ENCODE measurements around the gene SLC6A18. TPM values are rescaled to one million over a fixed set of nuclear protein-coding genes. Genes with fewer than 3 reads are reported as not detected.
"Not testable (repeated sequence)": the region's sequence is repeated elsewhere in the genome, so short reads cannot be mapped to it uniquely, and the experiment has no call there.

SLC6A18 gene
- total RNA-seq, 1 donor from 2014 or later: not detected

DNA sequence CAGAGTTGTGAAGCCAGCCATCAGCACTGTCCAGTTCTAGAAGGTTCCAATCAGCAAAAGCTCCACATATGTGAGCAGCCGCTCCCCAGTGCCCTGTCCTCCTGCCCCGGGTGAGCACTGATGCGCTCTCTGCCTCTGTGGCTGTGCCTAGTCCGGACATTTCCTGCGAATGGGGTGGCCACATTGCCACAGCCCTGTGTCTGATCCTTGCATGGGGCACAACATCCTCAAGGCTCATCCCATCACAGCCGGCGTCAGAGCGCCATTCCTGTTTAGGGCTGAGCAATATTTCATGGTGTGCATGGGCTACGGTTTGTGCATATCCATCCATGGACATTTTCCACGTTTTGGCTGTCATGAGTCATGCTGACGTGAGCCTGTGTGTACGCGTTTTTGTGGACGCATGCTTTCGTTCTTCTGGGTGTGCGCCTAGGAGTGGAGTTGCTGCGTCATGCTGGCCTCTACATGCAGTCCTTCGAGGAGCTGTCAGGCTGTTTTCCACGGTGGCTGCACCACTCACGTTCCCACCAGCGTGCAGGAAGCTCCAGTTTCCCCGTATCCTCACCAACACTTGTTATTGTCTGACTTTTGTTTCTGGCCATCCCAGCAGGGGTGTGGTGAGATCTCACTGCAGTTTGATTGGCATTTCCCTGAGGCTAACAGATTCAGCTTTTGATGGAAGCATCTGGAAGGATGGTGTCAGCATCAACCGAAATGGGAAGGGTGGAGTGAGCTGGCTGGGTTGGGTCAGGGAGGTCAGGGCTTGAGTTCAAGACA is 9.7 kb upstream of the SLC6A18 start:
- intact Hi-C loops (cut with micrococcal nuclease): no loop called here

DNA sequence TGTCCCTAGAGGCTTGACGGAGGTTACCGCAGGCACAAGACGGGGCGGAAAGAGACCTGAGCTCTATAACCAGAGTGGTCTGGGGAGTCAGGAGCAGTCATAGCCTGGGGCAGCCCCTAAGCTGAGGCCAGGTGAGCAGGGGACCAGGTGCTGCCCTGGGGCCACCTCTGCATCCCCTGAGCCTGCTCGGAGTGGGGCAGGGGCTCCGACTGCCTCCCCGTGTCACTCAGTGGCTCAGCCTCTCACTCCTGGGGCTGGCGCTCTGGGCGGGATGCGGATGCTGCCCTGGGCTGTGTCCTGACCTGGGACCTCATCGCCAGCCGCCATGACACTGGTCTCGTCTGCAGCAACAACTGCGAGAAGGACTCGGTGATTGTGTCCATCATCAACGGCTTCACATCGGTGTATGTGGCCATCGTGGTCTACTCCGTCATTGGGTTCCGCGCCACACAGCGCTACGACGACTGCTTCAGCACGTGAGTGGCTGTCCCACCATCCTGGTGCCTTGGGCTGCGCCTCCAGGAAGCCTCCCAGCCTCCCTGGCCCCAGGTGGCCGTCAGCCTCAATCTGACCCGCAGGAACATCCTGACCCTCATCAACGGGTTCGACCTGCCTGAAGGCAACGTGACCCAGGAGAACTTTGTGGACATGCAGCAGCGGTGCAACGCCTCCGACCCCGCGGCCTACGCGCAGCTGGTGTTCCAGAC is 8.8 kb upstream of the SLC6A18 start:
- intact Hi-C loops (cut with micrococcal nuclease): no loop called here

DNA sequence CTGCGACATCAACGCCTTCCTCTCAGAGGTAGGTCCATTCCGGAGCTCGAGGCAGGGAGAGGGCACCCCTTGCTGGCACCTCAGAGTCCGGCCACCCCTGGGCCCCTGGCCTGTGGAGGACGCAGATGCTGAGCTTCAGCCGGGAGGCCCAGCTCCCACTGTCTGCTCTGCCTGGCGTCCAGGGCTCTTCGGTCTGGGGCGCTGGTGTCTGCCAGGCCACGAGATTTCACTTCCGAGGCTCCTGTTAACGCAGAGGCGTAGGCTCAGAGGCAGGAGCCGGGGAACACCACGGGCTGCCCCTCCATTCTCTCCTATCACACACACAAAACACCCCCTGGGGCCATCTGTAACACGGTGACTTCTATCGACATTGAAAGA is 8.3 kb upstream of the SLC6A18 start:
- intact Hi-C loops (cut with micrococcal nuclease): no loop called here

DNA sequence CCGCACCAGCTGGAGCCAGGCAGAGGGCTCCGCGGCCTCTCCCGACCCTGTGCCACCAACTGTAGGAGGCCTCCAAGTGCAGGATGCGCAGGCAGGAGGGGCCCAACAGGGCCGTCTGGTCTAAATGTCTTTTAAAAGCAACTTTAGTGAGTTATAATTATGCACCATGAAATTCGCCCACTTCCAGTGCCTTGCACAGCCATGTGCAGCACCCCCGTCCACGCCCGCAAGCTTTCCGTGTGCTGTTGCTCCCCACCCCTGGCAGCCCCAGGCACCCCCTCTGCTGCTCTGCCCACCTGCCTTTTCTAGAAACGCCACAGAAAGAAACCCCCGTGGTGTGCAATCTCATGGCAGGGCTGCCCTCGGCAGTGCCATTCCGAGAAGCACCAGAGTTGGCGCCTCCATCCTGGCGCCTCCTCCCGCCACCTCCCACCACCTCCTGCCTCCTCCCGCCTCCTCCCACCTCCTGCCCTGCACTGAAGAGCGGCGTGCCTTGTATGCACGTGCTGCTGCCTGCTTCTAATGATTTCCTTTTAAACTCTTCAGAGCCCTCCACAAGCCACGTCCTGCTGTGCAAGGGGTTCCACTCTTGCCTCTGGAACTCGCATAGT is 7.5 kb upstream of the SLC6A18 start:
- intact Hi-C loops (cut with micrococcal nuclease): no loop called here

DNA sequence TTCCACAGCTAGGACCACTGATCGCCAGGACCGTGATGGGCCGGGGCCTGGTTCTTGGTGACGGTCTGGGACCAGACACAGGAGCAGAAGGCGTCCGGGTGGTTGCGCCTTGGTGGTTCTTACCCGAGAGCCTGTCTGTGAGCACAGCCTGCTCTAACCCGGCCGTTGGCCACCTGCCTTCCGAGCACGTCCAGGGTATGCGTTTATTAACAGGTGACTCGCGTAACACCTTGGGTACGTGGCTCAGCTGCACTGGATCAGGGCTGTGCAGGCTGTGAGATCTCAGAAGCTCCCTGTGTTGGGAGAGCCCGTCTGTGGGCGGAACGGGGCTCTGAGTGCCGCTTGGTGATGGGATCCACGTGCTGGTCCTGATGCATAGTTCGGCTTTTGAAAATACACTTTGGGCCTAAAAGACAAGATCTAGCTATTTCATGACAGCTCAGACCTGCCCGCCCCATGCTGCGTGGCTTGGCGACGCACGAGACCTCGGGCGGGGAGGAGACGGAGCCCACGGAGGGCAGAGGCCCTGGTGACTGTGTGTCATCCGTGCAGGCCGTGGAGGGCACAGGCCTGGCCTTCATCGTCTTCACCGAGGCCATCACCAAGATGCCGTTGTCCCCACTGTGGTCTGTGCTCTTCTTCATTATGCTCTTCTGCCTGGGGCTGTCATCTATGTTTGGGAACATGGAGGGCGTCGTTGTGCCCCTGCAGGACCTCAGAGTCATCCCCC is 6.7 kb upstream of the SLC6A18 start:
- intact Hi-C loops (cut with micrococcal nuclease): no loop called here

DNA sequence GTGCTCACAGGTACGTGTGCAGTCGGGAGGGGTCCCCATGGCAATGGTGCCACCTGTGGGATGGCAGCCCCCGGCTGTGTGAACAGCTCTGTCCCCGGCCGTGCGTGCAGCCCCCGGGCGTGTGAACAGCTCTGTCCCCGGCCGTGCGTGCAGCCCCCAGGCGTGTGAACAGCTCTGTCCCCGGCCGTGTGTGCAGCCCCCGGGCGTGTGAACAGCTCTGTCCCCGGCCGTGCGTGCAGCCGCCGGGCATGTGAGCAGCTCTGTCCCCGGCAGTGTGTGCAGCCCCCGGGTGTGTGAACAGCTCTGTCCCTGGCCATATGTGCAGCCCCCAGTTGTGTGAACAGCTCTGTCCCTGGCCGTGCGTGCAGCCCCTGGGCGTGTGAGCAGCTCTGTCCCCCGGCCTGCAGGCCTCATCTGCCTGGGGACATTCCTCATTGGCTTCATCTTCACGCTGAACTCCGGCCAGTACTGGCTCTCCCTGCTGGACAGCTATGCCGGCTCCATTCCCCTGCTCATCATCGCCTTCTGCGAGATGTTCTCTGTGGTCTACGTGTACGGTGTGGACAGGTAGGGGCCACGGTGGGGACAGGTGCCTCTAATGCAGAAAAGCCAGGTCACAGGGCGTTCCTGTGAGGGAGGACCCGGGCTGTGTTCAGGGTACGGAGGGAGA is 5.9 kb upstream of the SLC6A18 start:
- intact Hi-C loops (cut with micrococcal nuclease): no loop called here

DNA sequence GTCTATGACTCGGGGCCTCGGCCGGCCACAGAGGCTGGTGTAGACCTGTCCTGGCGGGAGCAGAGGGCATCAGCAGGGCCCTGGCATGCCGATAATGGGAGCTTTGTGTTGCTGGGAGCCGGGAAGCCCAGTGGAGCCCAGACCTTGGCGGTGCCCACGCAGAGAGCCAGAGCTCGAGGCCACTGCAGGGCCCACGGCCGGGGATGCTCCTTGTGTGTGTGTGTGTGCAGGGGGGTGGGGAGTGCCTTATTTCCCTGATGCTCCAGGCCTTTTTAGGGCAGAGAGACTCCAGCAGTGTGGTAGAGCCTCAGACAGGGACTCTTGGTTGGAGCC is 5.4 kb upstream of the SLC6A18 start:
- intact Hi-C loops (cut with micrococcal nuclease): no loop called here

DNA sequence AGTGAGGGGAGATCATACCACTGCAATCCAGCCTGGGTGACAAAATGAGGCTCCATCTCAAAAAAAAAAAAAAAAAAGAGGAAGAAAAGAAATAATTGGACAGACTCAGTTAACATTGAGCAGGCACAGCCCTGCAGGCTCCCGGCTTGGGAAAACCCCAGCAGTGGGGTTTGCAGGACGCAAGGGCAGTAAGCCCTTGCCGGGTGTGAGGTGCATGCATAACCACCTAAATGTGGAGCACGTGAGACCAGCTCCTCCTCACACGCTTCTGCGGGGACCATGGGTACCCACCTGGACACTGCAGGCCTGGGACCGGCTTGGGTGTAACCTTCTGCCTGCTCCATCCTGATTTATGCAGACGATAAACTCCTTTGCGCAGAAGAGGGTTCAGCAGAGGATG is 4.8 kb upstream of the SLC6A18 start:
- intact Hi-C loops (cut with micrococcal nuclease): no loop called here

DNA sequence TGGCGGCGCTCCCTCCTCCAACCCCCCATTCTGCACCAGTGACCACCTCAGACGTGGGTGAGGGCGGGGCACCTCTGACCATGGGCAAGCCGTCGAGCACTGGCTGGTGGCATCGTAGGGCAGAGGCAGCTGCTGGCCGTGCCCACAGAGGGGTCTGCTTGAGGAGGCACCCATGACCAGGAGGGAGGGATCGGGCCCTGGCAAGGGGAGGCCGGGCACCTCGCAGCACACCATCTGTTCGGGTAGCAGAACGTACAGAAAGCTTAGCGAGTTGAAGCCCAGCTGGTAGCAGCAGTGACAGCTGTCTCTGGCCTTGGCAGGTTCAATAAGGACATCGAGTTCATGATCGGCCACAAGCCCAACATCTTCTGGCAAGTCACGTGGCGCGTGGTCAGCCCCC is 4.3 kb upstream of the SLC6A18 start:
- intact Hi-C loops (cut with micrococcal nuclease): no loop called here

DNA sequence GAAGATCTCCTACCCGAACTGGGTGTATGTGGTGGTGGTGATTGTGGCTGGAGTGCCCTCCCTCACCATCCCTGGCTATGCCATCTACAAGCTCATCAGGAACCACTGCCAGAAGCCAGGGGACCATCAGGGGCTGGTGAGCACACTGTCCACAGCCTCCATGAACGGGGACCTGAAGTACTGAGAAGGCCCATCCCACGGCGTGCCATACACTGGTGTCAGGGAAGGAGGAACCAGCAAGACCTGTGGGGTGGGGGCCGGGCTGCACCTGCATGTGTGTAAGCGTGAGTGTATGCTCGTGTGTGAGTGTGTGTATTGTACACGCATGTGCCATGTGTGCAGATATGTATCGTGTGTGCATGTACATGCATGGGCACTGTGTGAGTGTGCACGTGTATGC is 3.5 kb upstream of the SLC6A18 start:
- intact Hi-C loops (cut with micrococcal nuclease): no loop called here

DNA sequence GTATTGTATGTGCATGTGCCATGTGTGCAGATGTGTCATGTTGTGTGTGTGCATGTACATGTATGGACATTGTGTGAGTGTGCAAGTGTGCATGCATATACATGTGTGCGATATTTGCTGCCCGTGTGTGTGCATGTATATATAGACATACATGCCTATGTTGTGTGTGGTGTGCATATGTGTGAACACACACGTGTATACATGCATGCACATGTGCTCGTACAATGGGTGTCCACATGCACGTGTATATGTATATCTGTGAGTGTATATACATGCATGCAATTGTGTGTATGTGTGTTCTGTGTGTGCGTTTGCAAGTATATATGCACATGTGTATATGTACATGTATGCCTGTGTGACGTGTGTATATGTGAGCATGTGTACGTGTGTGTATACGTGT is 3.0 kb upstream of the SLC6A18 start:
- intact Hi-C loops (cut with micrococcal nuclease): no loop called here

DNA sequence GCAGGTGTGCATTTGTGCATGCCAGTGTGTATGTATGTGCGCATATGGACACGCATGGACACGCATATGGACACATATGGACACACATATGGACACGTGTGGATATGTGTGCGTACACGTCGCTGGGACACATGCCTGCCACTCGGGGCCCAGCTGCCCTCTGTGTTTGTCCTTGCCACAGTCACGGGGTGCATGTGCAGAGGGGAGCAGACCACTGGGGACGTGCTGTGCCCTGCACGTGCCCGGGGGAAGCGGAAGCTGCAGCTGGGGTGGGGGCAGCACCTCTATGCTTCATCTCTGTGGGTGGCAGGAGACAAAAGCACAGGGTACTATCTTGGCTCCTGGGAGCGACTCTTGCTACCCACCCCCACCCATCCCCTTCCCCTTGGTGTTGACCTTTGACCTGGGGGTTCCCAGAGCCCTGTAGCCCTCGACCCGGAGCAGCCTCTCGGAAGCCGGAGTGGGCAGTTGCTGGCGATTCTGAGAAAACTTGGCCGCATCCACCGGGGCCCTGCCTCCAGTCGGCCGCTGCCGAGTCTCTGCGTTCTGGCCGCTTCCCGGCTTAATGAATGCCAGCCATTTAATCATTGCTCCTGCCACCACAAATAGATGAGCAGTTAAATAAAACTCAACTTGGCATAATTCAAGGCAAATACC is 2.4 kb upstream of the SLC6A18 start:
- intact Hi-C loops (cut with micrococcal nuclease): no loop called here

DNA sequence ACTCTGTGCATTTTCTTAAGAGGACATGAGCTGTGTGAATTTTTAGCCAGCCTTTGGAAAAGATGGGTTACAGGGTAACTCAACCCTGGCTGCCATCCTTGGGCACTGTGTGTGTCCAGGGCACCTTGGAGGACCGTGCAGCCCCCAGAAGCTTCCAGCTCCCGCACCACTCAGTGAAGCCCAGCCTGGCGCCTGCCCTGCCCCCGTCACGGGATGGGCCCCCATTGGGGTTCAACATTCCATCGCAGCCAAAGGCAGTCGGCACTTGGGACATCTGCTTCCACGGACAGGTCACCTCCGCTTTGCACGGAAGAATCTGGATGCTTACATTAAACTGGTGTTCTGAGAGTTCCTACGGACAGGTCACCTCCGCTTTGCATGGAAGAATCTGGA is 1.9 kb upstream of the SLC6A18 start:
- intact Hi-C loops (cut with micrococcal nuclease): no loop called here

DNA sequence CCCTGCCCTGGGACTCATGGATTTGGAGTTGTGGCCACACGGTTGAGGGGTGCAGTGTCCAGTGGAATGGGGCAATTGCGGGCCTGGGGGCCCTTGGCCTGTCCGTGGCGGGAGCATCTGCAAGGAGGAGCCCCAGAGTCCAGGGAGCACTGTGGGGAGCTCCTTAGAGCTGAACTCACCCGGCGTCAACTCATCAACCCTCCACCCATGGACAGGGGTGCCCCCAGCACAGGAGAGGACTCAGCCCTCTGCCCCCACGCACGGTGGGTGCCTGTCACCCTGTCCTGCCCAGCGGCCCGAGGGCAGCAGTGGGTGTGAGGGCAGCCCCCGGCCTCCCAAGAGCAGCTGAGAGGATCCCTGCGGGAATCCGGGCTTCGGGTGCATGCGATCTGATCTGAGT is 550 bp upstream of the SLC6A18 start:
- intact Hi-C loops (cut with micrococcal nuclease): no loop called here

DNA sequence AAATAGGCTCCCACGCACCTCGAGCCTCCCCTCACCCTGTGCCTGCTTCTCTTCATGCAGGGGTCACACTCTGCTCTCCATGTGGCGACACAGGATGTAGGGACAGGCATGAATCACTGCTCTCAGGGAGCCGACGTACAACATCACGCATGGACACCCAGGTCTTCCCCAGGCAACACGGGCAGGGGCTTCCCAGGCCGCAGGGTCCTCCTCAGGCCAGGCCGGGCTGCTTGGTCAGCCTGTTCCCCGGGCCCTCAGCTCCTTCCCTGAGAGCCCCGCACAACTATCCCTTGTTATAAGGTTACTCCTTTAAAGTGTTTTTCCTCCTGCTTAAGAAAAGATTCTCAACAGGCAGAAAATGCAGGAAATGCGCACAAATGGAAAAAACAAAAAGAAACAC is 1.1 kb downstream of the SLC6A18 start:
- intact Hi-C loops (cut with micrococcal nuclease): no loop called here

DNA sequence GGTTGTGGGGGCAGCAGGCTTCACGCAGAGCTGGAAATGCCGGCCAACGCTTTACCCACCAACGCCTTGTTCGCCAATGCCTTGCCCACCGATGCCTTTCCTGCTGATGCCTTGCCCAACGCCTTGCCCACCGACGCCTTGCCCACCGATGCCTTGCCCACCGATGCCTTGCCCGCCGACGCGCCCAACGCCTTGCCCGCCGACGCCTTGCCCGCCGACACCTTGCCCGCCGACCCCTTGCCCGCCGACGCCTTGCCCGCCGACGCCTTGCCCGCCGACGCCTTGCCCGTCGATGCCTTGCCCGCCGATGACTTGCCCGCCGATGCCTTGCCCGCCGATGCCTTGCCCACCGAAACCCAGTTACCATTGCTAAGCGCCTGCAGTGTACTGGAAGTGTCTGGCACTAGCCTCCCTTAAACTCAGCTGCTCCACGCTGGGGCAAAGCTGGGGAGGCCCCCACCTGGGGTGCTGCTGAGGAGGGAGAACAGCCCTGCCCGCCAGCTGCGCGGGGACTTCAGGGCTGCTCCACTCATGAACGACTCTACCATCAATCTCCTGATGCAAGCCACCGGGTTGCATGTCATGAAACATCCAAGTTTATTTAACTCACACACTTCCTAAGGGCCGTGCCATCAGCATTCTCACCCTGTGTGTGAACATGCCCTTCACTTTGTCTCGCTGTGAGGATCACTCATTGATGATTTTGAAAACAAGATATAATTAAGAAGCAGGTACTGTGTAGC is 1.8 kb downstream of the SLC6A18 start:
- intact Hi-C loops (cut with micrococcal nuclease): no loop called here

DNA sequence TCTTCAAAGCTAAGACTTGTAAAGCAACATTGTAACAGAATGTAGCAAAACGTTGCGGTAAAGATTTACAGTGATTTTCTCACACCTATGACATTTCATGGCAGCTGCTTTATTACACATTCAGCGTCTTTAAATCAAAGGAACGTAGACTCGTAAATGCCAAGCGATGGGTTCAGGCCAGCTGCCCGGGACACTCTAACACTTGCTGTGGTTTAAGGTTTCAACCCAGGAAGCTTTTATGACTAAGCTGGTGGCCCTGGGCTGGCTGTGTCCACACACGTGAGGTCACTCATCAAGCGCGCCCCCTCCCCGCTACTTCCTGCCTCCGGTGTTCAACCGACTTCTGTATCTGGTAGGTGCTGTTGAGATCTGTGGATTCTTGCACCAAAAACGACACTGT is 2.5 kb downstream of the SLC6A18 start:
- intact Hi-C loops (cut with micrococcal nuclease): no loop called here

DNA sequence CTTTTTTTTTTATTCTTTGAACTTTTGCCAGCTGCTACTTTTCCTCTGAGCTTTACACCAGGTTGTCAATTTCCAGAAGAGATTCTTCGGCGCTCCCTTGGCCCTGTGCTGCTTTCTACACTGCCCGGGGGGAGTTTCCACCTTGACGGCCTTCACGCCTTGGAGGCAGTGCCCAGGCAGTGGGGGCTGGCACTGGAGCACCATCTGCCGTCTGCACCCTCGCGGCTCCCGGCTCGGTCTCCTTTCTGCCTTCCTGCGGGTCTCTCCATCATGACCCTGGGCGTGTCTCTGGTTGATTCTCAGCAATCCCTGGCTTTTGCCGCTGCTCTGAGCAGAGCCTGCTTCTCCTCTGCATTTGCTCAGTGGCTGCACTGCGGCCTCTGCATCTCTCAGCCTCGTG is 2.9 kb downstream of the SLC6A18 start:
- intact Hi-C loops (cut with micrococcal nuclease): no loop called here

DNA sequence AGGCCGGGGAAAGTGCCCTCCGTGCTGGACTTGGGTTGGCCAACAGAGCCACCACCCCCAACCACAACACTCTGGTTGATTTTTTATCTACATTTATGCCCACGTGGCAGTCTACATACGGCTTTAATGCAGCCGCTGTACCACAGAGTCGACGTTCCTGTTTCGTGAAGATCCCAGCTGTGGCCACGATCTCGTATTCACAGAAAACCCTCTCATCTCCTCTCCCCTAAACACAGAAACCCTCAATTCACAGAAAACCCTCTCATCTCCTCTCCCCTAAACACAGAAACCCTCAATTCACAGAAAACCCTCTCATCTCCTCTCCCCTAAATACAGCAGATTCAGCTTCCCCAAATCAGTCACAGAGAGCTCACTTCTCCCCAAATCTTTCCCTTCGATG is 3.8 kb downstream of the SLC6A18 start:
- intact Hi-C loops (cut with micrococcal nuclease): not testable (repeated sequence)

DNA sequence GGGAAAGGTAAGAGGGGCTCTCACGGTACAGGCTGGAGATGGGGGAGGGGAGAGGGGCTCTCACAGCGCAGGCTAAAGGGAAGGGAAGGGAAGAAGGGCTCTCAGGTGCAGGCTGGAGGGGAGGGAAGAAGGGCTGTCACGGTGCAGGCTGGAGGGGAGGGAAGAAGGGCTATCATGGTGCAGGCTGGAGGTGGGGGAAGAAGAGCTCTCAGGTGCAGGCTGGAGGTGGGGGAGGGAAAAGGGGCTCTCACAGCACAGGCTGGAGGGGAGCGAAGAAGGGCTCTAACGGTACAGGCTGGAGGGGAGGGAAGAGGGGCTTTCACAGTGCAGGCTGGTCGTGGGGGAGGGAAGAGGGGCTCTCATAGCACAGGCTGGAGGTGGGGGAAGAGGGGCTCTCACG is 4.6 kb downstream of the SLC6A18 start:
- intact Hi-C loops (cut with micrococcal nuclease): no loop called here
